HG02623 (cell line): Measurements from ENCODE around the gene ZNF333.
"Not testable (repeated sequence)": the region's sequence is repeated elsewhere in the genome, so short reads cannot be mapped to it uniquely, and the experiment has no call there.

Experiments
- ATAC-seq: cut with Tn5 transposase; IDR thresholded peaks from one replicate; pipeline ENCODE4 v1.9.1; 2021; ENCODE audit warnings: moderate library complexity; ENCODE audit not compliant: unreplicated experiment

ZNF333 gene

DNA sequence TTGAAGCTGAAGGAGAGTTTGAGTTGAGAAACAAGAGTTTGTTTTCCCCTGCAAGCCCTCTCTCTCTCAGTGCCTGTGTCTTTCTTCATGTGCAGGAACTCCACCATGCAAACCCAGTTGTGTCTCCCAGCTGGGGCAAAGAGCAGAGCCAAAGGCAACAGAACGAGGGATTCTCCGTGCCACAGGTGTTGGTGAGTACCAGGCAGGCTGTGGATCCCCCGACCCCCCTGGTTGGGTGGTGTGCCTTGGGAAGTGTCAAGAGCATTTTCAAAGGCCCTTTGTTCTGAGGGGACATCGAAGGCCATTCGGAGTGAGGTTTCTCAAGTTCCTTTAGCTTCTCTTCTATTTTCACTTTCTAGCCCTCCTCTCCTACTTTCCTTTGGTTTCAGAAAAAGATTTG, 5.6 kb downstream of the ZNF333 start:
- no peak for ATAC-seq

DNA sequence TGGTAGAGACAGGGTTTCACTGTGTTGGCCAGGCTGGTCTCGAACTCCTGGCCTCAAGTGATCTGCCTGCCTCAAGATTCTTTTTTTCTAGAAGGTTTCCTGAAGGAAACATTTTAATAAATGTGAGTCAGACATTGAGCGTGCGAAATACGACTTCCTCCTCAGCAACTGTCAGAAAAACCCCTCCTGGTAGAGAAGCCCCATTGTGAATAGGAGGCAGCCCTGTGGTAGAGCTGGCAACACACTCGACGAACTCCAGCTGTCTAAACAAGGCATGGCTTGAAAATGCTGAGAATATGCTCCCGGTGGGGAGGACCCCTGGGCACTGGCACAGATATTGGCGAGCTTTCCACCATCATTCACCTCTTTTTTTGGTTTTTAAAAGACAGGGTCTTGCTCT, 9.8 kb downstream of the ZNF333 start:
- ATAC-seq: no peak

- no peak for ATAC-seq
Observed at GRCh38 chr19:14700711-14701375, 11.0 kb downstream of the ZNF333 start.

GRCh38 chr19:14703833-14704232, 14.0 kb downstream of the ZNF333 start:
- no peak for ATAC-seq

DNA sequence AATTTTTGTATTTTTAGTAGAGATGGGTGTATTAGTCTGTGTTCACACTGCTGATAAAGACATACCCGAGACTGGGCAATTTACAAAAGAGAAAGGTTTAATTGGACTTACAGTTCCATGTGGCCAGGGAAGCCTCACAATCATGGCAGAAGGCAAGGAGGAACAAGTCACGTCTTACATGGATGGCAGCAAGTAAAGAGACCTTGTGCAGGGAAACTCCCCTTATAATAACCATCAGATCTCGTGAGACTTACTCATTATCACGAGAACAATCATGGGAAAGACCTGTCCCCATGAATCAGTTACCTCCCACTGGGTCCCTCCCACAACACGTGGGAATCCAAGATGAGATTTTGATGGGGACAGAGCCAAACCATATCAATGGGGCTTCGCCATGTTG, 14.6 kb downstream of the ZNF333 start:
- no peak for ATAC-seq

GRCh38 chr19:14715841-14716240, 26.0 kb downstream of the ZNF333 start:
- ATAC-seq: no peak

DNA sequence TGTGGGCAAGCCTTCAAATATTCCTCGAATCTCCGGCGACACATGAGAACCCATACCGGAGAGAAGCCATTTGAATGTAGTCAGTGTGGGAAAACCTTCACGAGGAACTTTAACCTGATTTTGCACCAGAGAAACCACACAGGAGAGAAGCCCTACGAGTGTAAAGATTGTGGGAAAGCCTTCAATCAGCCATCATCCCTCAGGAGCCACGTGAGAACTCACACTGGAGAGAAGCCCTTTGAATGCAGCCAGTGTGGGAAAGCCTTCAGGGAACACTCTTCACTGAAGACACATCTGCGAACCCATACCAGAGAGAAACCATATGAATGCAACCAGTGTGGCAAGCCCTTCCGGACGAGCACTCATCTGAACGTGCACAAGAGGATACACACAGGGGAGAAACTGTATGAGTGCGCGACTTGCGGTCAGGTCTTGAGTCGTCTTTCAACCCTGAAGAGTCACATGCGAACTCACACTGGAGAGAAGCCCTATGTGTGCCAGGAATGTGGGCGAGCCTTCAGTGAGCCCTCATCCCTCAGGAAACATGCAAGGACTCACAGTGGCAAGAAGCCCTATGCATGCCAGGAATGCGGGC, 28.8 kb downstream of the ZNF333 start:
- ATAC-seq: no peak

DNA sequence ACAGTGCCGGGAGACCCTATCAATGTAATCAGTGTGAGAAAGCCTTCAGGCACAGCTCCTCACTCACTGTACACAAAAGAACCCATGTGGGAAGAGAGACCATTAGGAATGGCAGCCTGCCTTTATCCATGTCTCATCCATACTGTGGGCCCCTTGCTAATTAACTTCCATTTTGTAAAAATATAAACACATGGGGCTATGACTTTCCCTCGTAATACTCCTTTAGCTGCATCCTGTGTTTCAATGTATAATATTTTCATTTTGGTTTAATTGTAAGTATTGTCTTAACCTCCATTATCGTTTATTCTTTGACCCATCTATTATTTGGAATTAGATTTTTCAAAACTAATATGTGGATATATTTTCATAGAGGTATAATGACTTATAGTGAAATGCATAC, 29.3 kb downstream of the ZNF333 start:
- ATAC-seq: no peak

GRCh38 chr19:14722127-14722526, 32.3 kb downstream of the ZNF333 start:
- no peak for ATAC-seq

- no peak for ATAC-seq
Observed at GRCh38 chr19:14728595-14728994, 38.7 kb downstream of the ZNF333 start.

GRCh38 chr19:14731200-14731599, 41.4 kb downstream of the ZNF333 start:
- ATAC-seq: no peak

- ATAC-seq: no peak
Observed at GRCh38 chr19:14732510-14732909, 42.7 kb downstream of the ZNF333 start.

GRCh38 chr19:14733574-14733973, 43.7 kb downstream of the ZNF333 start:
- ATAC-seq: no peak

GRCh38 chr19:14735915-14736314, 46.1 kb downstream of the ZNF333 start:
- ATAC-seq: no peak

GRCh38 chr19:14746886-14747285, 57.0 kb downstream of the ZNF333 start:
- no peak for ATAC-seq

- ATAC-seq: no peak
Observed at GRCh38 chr19:14748601-14749000, 58.8 kb downstream of the ZNF333 start.

DNA sequence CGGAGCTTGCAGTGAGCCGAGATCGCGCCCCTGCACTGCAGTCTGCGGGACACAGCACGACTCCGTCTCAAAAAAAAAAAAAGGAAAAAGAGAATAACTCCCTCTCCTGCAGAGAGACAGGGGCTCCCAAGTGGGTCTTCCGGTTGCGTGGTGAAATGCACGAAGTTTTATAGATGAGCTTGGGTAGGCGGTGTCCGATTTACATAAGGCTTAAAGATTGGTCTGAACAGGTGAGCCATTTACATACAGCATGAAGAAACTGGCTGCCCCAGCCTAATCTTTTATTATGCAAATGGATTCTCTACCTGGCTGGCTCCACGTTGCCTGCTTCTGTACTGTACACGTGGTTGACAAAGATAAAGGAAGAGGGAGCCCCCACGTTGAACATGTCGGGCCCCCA, 69.0 kb downstream of the ZNF333 start:
- ATAC-seq: no peak

DNA sequence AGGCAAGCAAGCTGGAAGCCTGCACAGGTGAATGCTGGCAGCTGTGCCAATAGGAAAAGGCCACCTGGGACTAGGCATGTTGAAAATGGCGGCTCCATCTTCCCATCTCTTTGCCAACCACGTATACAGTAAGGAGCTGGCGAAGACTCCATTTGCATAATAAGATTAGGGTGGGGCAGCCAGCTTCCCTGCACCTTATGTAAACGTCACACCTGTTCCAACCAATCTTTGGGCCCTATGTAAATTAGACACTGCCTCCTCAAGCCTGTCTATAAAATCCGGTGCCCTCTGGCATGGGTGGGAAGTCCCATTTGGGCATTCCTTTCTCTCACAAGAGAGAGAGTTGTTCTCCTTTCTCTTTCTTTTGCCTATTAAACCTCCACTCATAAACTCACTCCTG, 71.8 kb downstream of the ZNF333 start:
- ATAC-seq: no peak

- no peak for ATAC-seq
Observed at GRCh38 chr19:14762111-14762510, 72.3 kb downstream of the ZNF333 start.

GRCh38 chr19:14763497-14764145, 73.8 kb downstream of the ZNF333 start:
- no peak for ATAC-seq

GRCh38 chr19:14764401-14764800, 74.6 kb downstream of the ZNF333 start:
- ATAC-seq: no peak

DNA sequence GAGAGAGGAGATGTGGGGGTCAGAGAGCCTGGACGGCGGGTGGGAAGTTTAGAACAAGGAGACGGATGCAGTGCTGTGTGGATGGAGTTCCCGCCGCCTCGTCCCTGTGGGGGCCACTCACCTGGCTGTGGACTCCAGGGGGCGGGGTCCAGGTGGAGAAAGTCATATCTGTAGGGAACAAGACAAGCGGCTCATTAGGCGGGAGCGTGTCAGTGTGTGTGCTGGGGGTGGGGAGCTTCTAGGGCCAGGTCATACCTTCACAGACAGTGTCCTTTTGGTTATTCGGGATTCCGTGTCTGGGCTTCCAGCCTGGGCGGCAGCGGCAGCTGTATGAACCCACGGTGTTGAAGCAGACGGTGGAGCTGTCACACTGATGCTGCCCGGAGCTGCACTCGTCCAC, 75.6 kb downstream of the ZNF333 start:
- ATAC-seq: not testable (repeated sequence)
